ENCODE results near the gene DDA1. TPM values are rescaled to one million over a fixed set of nuclear protein-coding genes. Genes with fewer than 3 reads are reported as not detected.

Gene DDA1
- polyA plus RNA-seq, 2 of the 4 experiments (the other 2 are of a cell fraction) = 35.5 to 53.5 TPM

GRCh38 chr19:17321655-17322489 is 12.5 kb downstream of the DDA1 start:
- peak; percentile 9 to 23; a peak in 1 of 6 replicates for ATAC-seq
- no peak for TF ChIP-seq HEYL (CRISPR knock-in tag; IDR thresholded peaks at IDR 0.05)
- no peak for TF ChIP-seq EHMT2 (IDR thresholded peaks at IDR 0.05; ENCODE audit: low read depth)
- no peak for TF ChIP-seq HDAC2 (IDR thresholded peaks at IDR 0.05)
- no peak for TF ChIP-seq CEBPB (IDR thresholded peaks at IDR 0.05)
- no peak for TF ChIP-seq BHLHE40 (IDR thresholded peaks at IDR 0.05; ENCODE audit: low read depth, low read length)
- ChIA-PET POLR2A (no interaction called here), CTCF (interaction anchor here (1.0 to 1.2 kb wide), 2 partner anchors 10 to 39 kb away, joined by 3 read pairs; no protein-coding TSS in a partner anchor)
- H3K9me3 ChIP-seq = no peaks in the 10 kb centered on the region
- peaks cover 12% of the 10 kb centered on the region for H3K4me1 ChIP-seq
- no peak overlapping the region for H3K4me2 ChIP-seq
- DNase-seq (ENCODE audit: low read depth in 1 of 2, low spot score in 1 of 2) = no peak
- no peak overlapping the region for H3K4me3 ChIP-seq
- WGBS (ENCODE audit: missing lambda C conversion rate) = 90% methylated on average over 6 of the region's 19 CpGs
- H3K27ac ChIP-seq = peak overlapping the region in 1 of 2 experiments; percentile 19; a peak in 2 of 6 replicates
- no peak for FAIRE-seq

DNA sequence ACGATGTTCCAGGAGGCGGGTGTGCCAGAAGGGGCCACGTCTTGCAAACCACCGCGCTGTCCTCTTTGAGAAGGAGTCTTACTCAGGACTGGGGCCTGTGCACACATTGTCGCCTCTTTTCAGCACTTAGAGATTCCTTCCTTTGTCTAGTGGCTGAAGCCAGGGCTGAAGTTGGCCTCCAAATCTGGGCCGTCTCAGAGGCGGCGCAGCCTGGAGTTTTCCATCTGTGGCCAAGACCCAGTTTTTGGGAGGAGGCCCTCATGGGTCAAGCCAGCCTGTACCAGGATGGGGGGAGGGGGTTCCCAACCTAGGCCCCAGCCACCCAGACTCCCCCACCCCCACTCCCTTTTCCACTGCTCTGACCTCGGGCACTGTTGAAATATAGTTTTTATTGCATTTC is 13.5 kb downstream of the DDA1 start:
- no peak overlapping the region for H3K4me2 ChIP-seq
- FAIRE-seq = no peak
- H3K4me1 ChIP-seq = peaks cover 2% of the 10 kb centered on the region; the same call in 2 of the 3 replicates
- ATAC-seq = no peak
- DNase-seq (ENCODE audit: low read depth in 1 of 2, low spot score in 1 of 2) = no peak
- H3K9me3 ChIP-seq = no peaks in the 10 kb centered on the region
- H3K27ac ChIP-seq = no peak overlapping the region
- no peak overlapping the region for H3K4me3 ChIP-seq
- POLR2A ChIA-PET = no interaction called here
- CTCF ChIA-PET = no interaction called here
- TF ChIP-seq JUN (IDR thresholded peaks at IDR 0.05) (no peak), USF2 (IDR thresholded peaks at IDR 0.05) (no peak), HEYL (CRISPR knock-in tag; IDR thresholded peaks at IDR 0.05) (no peak), MAZ (IDR thresholded peaks at IDR 0.05; ENCODE audit: borderline replicate concordance, low read depth, low read length) (no peak), NPAS2 (CRISPR knock-in tag; IDR thresholded peaks at IDR 0.05; ENCODE audit: borderline replicate concordance) (no peak), EP300 (IDR thresholded peaks at IDR 0.05) (no peak), EHMT2 (IDR thresholded peaks at IDR 0.05; ENCODE audit: low read depth) (no peak), SMC3 (IDR thresholded peaks at IDR 0.05) (no peak), ZC3H11A (IDR thresholded peaks at IDR 0.05) (no peak), HOXB13 (CRISPR knock-in tag; IDR thresholded peaks at IDR 0.05; ENCODE audit: low read depth) (no peak), JUNB (IDR thresholded peaks at IDR 0.05) (no peak), RCOR1 (IDR thresholded peaks at IDR 0.05; ENCODE audit: low read depth, low read length) (no peak), POLR2A (IDR thresholded peaks at IDR 0.05; ENCODE audit: low read length) (no peak), ZNF302 (CRISPR knock-in tag; IDR thresholded peaks at IDR 0.05) (no peak)
- TF ChIP-seq, protein P1, sequence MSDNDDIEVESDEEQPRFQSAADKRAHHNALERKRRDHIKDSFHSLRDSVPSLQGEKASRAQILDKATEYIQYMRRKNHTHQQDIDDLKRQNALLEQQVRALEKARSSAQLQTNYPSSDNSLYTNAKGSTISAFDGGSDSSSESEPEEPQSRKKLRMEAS (IDR thresholded peaks at IDR 0.05) = no peak
- TF ChIP-seq, protein P2, sequence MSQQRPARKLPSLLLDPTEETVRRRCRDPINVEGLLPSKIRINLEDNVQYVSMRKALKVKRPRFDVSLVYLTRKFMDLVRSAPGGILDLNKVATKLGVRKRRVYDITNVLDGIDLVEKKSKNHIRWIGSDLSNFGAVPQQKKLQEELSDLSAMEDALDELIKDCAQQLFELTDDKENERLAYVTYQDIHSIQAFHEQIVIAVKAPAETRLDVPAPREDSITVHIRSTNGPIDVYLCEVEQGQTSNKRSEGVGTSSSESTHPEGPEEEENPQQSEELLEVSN (IDR thresholded peaks at IDR 0.05; ENCODE audit: borderline replicate concordance, low read depth) = no peak
- TF ChIP-seq, protein P3, sequence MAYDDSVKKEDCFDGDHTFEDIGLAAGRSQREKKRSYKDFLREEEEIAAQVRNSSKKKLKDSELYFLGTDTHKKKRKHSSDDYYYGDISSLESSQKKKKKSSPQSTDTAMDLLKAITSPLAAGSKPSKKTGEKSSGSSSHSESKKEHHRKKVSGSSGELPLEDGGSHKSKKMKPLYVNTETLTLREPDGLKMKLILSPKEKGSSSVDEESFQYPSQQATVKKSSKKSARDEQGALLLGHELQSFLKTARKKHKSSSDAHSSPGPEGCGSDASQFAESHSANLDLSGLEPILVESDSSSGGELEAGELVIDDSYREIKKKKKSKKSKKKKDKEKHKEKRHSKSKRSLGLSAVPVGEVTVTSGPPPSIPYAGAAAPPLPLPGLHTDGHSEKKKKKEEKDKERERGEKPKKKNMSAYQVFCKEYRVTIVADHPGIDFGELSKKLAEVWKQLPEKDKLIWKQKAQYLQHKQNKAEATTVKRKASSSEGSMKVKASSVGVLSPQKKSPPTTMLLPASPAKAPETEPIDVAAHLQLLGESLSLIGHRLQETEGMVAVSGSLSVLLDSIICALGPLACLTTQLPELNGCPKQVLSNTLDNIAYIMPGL (CRISPR knock-in tag; IDR thresholded peaks at IDR 0.05; ENCODE audit: borderline replicate concordance) = no peak
- TF ChIP-seq, protein P4, sequence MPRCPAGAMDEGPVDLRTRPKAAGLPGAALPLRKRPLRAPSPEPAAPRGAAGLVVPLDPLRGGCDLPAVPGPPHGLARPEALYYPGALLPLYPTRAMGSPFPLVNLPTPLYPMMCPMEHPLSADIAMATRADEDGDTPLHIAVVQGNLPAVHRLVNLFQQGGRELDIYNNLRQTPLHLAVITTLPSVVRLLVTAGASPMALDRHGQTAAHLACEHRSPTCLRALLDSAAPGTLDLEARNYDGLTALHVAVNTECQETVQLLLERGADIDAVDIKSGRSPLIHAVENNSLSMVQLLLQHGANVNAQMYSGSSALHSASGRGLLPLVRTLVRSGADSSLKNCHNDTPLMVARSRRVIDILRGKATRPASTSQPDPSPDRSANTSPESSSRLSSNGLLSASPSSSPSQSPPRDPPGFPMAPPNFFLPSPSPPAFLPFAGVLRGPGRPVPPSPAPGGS (IDR thresholded peaks at IDR 0.05) = no peak
- WGBS (ENCODE audit: missing lambda C conversion rate) = 87% methylated on average over 9 of the region's 10 CpGs

Data from A549 (cell line).